GM23338 (cell line): Measurements from ENCODE around the gene BAMBI. TPM values are rescaled to one million over a fixed set of nuclear protein-coding genes. Genes with fewer than 3 reads are reported as not detected.

Experiments used
- ATAC-seq: fragments of 200-7000 bp; cut with Tn5 transposase; 3 replicates; pipeline ENCODE4 v1.9.1; 2020
- DNase-seq: peaks from one replicate; pipeline ENCODE4 v3.0.0-alpha.2; 2015; ENCODE audit warnings: low spot score
- H2AFZ ChIP-seq: fragments of 200-600 bp; sonication (generic); 2 replicates; pipeline ENCODE4 v1.8.0; 2016; ENCODE audit warnings: antibody characterized with exemption, mild to moderate bottlenecking, moderate library complexity
- H3F3A ChIP-seq: fragments of 200-600 bp; sonication (generic); replicated peaks from 2 replicates; pipeline ENCODE4 v1.8.0; 2017; ENCODE audit warnings: antibody characterized with exemption, mixed run types, low read depth
- H3K27ac ChIP-seq: fragments of 200-600 bp; sonication (generic); 2 replicates; pipeline ENCODE4 v1.6.1; 2016; ENCODE audit warnings: low read depth
- H3K27me3 ChIP-seq: fragments of 200-600 bp; sonication (generic); 2 replicates; pipeline ENCODE4 v1.8.0; 2016; ENCODE audit warnings: mild to moderate bottlenecking, mixed run types, moderate library complexity; ENCODE audit not compliant: insufficient read depth
- H3K36me3 ChIP-seq: fragments of 200-600 bp; sonication (generic); 2 replicates; pipeline ENCODE4 v1.8.0; 2016; ENCODE audit warnings: mild to moderate bottlenecking; ENCODE audit not compliant: insufficient read depth
- H3K4me1 ChIP-seq: fragments of 200-600 bp; sonication (generic); 2 replicates; pipeline ENCODE4 v1.8.0; 2016; ENCODE audit warnings: mild to moderate bottlenecking, moderate library complexity; ENCODE audit not compliant: insufficient read depth
- H3K4me2 ChIP-seq: fragments of 200-600 bp; sonication (generic); 2 replicates; pipeline ENCODE4 v1.7.1; 2017; ENCODE audit warnings: mixed run types
- H3K4me3 ChIP-seq: fragments of 200-600 bp; sonication (generic); 2 replicates; pipeline ENCODE4 v1.6.1; 2016; ENCODE audit warnings: mixed run types
- H3K79me2 ChIP-seq: fragments of 200-600 bp; sonication (generic); replicated peaks from 2 replicates; pipeline ENCODE4 v1.8.0; 2017; ENCODE audit warnings: mild to moderate bottlenecking; ENCODE audit not compliant: insufficient read depth
- H3K9me2 ChIP-seq: fragments of 200-600 bp; sonication (generic); 2 replicates; pipeline ENCODE4 v1.8.0; 2017; ENCODE audit not compliant: insufficient read depth
- H4K20me1 ChIP-seq: fragments of 200-600 bp; sonication (generic); replicated peaks from 2 replicates; pipeline ENCODE4 v1.8.0; 2017; ENCODE audit warnings: mild to moderate bottlenecking; ENCODE audit not compliant: insufficient read depth
- H3K27ac Mint-ChIP-seq: 2 replicates; pipeline ENCODE4 v1.8.0; 2020; ENCODE audit warnings: inconsistent platforms, mild to moderate bottlenecking, moderate library complexity, mixed read lengths
- H3K27me3 Mint-ChIP-seq: 3 replicates; pipeline ENCODE4 v1.8.0; 2022; ENCODE audit warnings: low read depth, mild to moderate bottlenecking, moderate library complexity, mixed read lengths, inconsistent platforms; ENCODE audit not compliant: insufficient read depth, poor library complexity
- H3K36me3 Mint-ChIP-seq: 3 replicates; pipeline ENCODE4 v1.8.0; 2021; ENCODE audit warnings: low read depth, mild to moderate bottlenecking, inconsistent platforms, moderate library complexity, mixed read lengths
- H3K4me1 Mint-ChIP-seq: 3 replicates; pipeline ENCODE4 v1.8.0; 2020; ENCODE audit warnings: mild to moderate bottlenecking, inconsistent platforms, mixed read lengths
- H3K4me3 Mint-ChIP-seq: 3 replicates; pipeline ENCODE4 v1.8.0; 2021; ENCODE audit warnings: moderate library complexity, mild to moderate bottlenecking, inconsistent platforms, mixed read lengths
- H3K9me3 Mint-ChIP-seq: 3 replicates; pipeline ENCODE4 v1.8.0; 2020; ENCODE audit warnings: moderate library complexity, mild to moderate bottlenecking, inconsistent platforms, mixed read lengths
- CREB1 ChIP-seq: fragments of 250-450 bp; sonication (Bioruptor Pico); IDR thresholded peaks from 2 replicates; pipeline ENCODE4 v1.5.0; 2020; ENCODE audit warnings: low read depth, mild to moderate bottlenecking, moderate library complexity
- ETS1 ChIP-seq: IDR thresholded peaks from 2 replicates; pipeline ENCODE4 v1.6.1; 2016; ENCODE audit warnings: antibody characterized with exemption
- EZH2 ChIP-seq: fragments of 200-600 bp; sonication (generic); IDR thresholded peaks from one replicate; pipeline ENCODE4 v1.8.0; 2017; ENCODE audit warnings: antibody characterized with exemption, mild to moderate bottlenecking, low read depth; ENCODE audit not compliant: unreplicated experiment
- JUNB ChIP-seq: IDR thresholded peaks from one replicate; pipeline ENCODE4 v1.6.1; 2016; ENCODE audit warnings: antibody characterized with exemption; ENCODE audit not compliant: unreplicated experiment
- NANOG ChIP-seq: IDR thresholded peaks from 2 replicates; pipeline ENCODE4 v1.6.1; 2016; ENCODE audit warnings: antibody characterized with exemption, borderline replicate concordance
- REST ChIP-seq: IDR thresholded peaks from one replicate; pipeline ENCODE4 v1.6.1; 2018; ENCODE audit warnings: antibody characterized with exemption; ENCODE audit not compliant: unreplicated experiment
- ZNF331 ChIP-seq: fragments of 250-450 bp; sonication (Bioruptor Pico); IDR thresholded peaks from 2 replicates; pipeline ENCODE4 v1.5.0; 2020; ENCODE audit warnings: low read depth, mild to moderate bottlenecking, moderate library complexity
- polyA plus RNA-seq: library from polyadenylated mRNA; unstranded; fragments of >200 nt; fragmentation: Nextera tagmentation; extraction: Ambion mirVana; gene quantifications from 2 replicates; pipeline ENCODE4 v1.2.1, GENCODE V29; 2016
- total RNA-seq: library from RNA; depleted of rRNA; stranded (reverse); fragments of >200 nt; shearing (Covaris generic); gene quantifications from 2 replicates; pipeline ENCODE4 v1.2.3, GENCODE V29; 2014
- TF ChIP-seq, protein P1 (sequence below), 2 experiments: fragments of 200-600 bp in 1 of 2; sonication (generic) in 1 of 2; conservative IDR thresholded peaks; 2 replicates each; pipeline versions ENCODE4 v1.5.1 to v1.6.1; 2016 to 2017; ENCODE audit warnings: antibody characterized with exemption in 2 of 2, low read depth in 2 of 2, mild to moderate bottlenecking in 2 of 2, moderate library complexity in 1 of 2

BAMBI gene
- total and polyA plus RNA-seq, 2 experiments from 2014 or later, result 20.1 to 37.5 TPM

- TF ChIP-seq, protein P1, sequence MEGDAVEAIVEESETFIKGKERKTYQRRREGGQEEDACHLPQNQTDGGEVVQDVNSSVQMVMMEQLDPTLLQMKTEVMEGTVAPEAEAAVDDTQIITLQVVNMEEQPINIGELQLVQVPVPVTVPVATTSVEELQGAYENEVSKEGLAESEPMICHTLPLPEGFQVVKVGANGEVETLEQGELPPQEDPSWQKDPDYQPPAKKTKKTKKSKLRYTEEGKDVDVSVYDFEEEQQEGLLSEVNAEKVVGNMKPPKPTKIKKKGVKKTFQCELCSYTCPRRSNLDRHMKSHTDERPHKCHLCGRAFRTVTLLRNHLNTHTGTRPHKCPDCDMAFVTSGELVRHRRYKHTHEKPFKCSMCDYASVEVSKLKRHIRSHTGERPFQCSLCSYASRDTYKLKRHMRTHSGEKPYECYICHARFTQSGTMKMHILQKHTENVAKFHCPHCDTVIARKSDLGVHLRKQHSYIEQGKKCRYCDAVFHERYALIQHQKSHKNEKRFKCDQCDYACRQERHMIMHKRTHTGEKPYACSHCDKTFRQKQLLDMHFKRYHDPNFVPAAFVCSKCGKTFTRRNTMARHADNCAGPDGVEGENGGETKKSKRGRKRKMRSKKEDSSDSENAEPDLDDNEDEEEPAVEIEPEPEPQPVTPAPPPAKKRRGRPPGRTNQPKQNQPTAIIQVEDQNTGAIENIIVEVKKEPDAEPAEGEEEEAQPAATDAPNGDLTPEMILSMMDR (conservative IDR thresholded peaks at IDR 0.05; ENCODE audit: low read depth in 2 of 2), result no peak
- TF ChIP-seq ETS1, result no peak
- no peak for TF ChIP-seq NANOG
Measured at GRCh38 chr10:28717656-28718201, 40.4 kb downstream of the BAMBI start (continued).

- H3K4me1 ChIP-seq, result peaks cover 14% of the 10 kb centered on the region
- Mint-ChIP-seq H3K27ac (no peak overlapping the region), H3K4me1 (peaks cover 16% of the 10 kb centered on the region), H3K27me3 (peaks cover 28% of the 10 kb centered on the region), H3K9me3 (no peaks in the 10 kb centered on the region), H3K4me3 (no peak overlapping the region), H3K36me3 (no peaks in the 10 kb centered on the region)
- H3K27me3 ChIP-seq, result peaks cover 25% of the 10 kb centered on the region
- no peak overlapping the region for H2AFZ ChIP-seq
- DNase-seq (no peak), ATAC-seq (no peak)
- no peaks in the 10 kb centered on the region for H3K79me2 ChIP-seq
- no peaks in the 10 kb centered on the region for H4K20me1 ChIP-seq
- no peaks in the 10 kb centered on the region for H3K9me2 ChIP-seq
- no peak overlapping the region for H3K27ac ChIP-seq
- H3K4me3 ChIP-seq, result no peak overlapping the region
- H3F3A ChIP-seq, result no peaks in the 10 kb centered on the region
- no peak overlapping the region for H3K4me2 ChIP-seq
- H3K36me3 ChIP-seq, result no peaks in the 10 kb centered on the region
- TF ChIP-seq ZNF331 (CRISPR knock-in tag), result no peak
- no peak for TF ChIP-seq CREB1 (CRISPR knock-in tag)
- no peak for TF ChIP-seq ETS1
- TF ChIP-seq, protein P1 (conservative IDR thresholded peaks at IDR 0.05; ENCODE audit: low read depth in 2 of 2), result no peak
- TF ChIP-seq EZH2, result no peak
- TF ChIP-seq JUNB, result no peak
- TF ChIP-seq REST, result no peak
Measured at GRCh38 chr10:28719789-28720436, 42.6 kb downstream of the BAMBI start.
